ENCODE data around the gene NID1.

- TF ChIP-seq CTCF (conservative IDR thresholded peaks at IDR 0.05; ENCODE audit: low read depth, low read length) (no peak), SMC3 (IDR thresholded peaks at IDR 0.05; ENCODE audit: low read depth, low read length) (no peak), MAFK (IDR thresholded peaks at IDR 0.05; ENCODE audit: low read depth, low read length) (no peak), RAD21 (IDR thresholded peaks at IDR 0.05; ENCODE audit: low read length) (no peak), POLR2A (IDR thresholded peaks at IDR 0.05; ENCODE audit: low read depth, low read length) (no peak), RCOR1 (IDR thresholded peaks at IDR 0.05; ENCODE audit: insufficient replicate concordance, low read length) (no peak), BHLHE40 (IDR thresholded peaks at IDR 0.05; ENCODE audit: low read depth, low read length) (no peak), MAZ (IDR thresholded peaks at IDR 0.05; ENCODE audit: borderline replicate concordance, low read depth, low read length) (no peak), CEBPB (IDR thresholded peaks at IDR 0.05; ENCODE audit: low read depth, low read length) (no peak), FOS (IDR thresholded peaks at IDR 0.05; ENCODE audit: low read depth, low read length) (no peak)
Measured at GRCh38 chr1:236044341-236044740, 20.5 kb downstream of the NID1 start.
